A673 (cell line): ENCODE data around the gene AKR1D1. TPM values are rescaled to one million over a fixed set of nuclear protein-coding genes. Genes with fewer than 3 reads are reported as not detected.

Experiments used
- BruUV-seq: library from RNA; stranded (reverse); fragments of 400-500 nt; replicated peaks from 2 replicates; lab custom pipeline; 2021; lab: Mats Ljungman, UMichigan
- CTCF ChIA-PET: fragments of 300-600 bp; sonication (Branson Sonifier 250); formaldehyde crosslinking; loops from one replicate; lab custom pipeline; 2022; ENCODE audit warnings: antibody characterized with exemption; lab: Charles Lee
- POLR2A ChIA-PET: fragments of 300-600 bp; sonication (Branson Sonifier 250); formaldehyde crosslinking; loops from one replicate; lab custom pipeline; 2022; ENCODE audit warnings: antibody characterized with exemption; ENCODE audit not compliant: low non-redundant PET; lab: Charles Lee
- DNase-seq: peaks from one replicate; pipeline ENCODE4 v3.0.0-alpha.2; 2015; ENCODE audit warnings: low spot score
- H3K27ac ChIP-seq: fragments of 200-600 bp; sonication (generic); 2 replicates; pipeline ENCODE4 v1.5.1; 2016; ENCODE audit warnings: mixed run types, low read depth, mild to moderate bottlenecking, mixed read lengths, antibody characterized with exemption, low read length; ENCODE audit not compliant: poor library complexity, severe bottlenecking
- H3K27me3 ChIP-seq: fragments of 200-600 bp; sonication (generic); replicated peaks from 2 replicates; pipeline ENCODE4 v1.6.1; 2017; ENCODE audit warnings: mixed run types, low read depth, mild to moderate bottlenecking, mixed read lengths, antibody characterized with exemption, low read length; ENCODE audit not compliant: insufficient read depth, poor library complexity
- H3K36me3 ChIP-seq: fragments of 200-600 bp; sonication (generic); 2 replicates; pipeline ENCODE4 v1.6.1; 2016; ENCODE audit warnings: mixed run types, mild to moderate bottlenecking, mixed read lengths, antibody characterized with exemption, low read length; ENCODE audit not compliant: insufficient read depth, poor library complexity, severe bottlenecking
- H3K4me1 ChIP-seq: fragments of 200-600 bp; sonication (generic); 2 replicates; pipeline ENCODE4 v1.6.1; 2017; ENCODE audit warnings: mixed run types, mild to moderate bottlenecking, mixed read lengths, antibody characterized with exemption, low read length; ENCODE audit not compliant: insufficient read depth, poor library complexity, severe bottlenecking
- H3K4me3 ChIP-seq: fragments of 200-600 bp; sonication (generic); 2 replicates; pipeline ENCODE4 v1.5.1; 2016; ENCODE audit warnings: low read depth, mixed run types, mild to moderate bottlenecking, mixed read lengths, low read length; ENCODE audit not compliant: poor library complexity, severe bottlenecking
- H3K9me3 ChIP-seq: fragments of 200-600 bp; sonication (generic); 2 replicates; pipeline ENCODE4 v1.6.1; 2016; ENCODE audit warnings: mixed run types, low read depth, mild to moderate bottlenecking, mixed read lengths, antibody characterized with exemption, low read length; ENCODE audit not compliant: poor library complexity, severe bottlenecking
- EZH2 ChIP-seq: fragments of 200-600 bp; sonication (generic); IDR thresholded peaks from 2 replicates; pipeline ENCODE4 v1.6.1; 2017; ENCODE audit warnings: borderline replicate concordance, low read depth, mild to moderate bottlenecking, mixed read lengths, antibody characterized with exemption, low read length; ENCODE audit not compliant: poor library complexity, severe bottlenecking
- intact Hi-C: fragments of 100-400 bp; cut with micrococcal nuclease; formaldehyde crosslinking; loops from one replicate; pipeline ENCODE4 v1.10.0; 2022; ENCODE audit not compliant: unreplicated experiment
- total RNA-seq: library from RNA; stranded (reverse); gene quantifications from 2 replicates; pipeline ENCODE4 v1.2.3, GENCODE V29; 2021
- TF ChIP-seq, protein P1 (sequence below): fragments of 300-800, 200-600 bp; sonication (generic); conservative IDR thresholded peaks from 2 replicates; pipeline ENCODE4 v1.5.1; 2017; ENCODE audit warnings: low read depth, mild to moderate bottlenecking, antibody characterized with exemption, low read length, moderate library complexity, mixed read lengths

The AKR1D1 gene
- total RNA-seq, 1 experiment from 2014 or later: not detected

DNA sequence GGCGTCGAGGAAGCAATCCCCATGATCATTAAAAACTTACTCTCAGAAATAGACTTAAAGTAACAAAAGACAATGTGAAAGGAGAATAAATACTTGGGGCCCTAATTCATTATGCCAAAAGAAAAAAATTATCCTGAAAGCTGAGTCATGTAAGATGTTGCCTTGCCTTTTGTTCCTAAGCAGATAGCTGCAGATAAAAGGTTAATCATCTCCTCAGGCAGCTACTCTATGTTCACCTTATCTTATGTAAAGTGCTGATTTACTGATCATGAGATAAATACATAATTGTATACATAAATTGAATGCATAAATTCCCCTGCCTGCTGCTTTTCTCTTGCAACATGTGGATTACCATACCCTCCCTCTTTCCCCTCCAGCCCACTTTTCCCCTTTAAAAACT is 46.3 kb upstream of the AKR1D1 start:
- intact Hi-C loops: no loop called here
- Histone ChIP-seq H3K4me1 (no peaks in the 10 kb centered on the region), H3K4me3 (no peak overlapping the region), H3K36me3 (no peaks in the 10 kb centered on the region), H3K27me3 (no peaks in the 10 kb centered on the region), H3K9me3 (no peaks in the 10 kb centered on the region), H3K27ac (no peak overlapping the region)
- DNase-seq: no peak
- BruUV-seq: no TSS peak
- CTCF ChIA-PET: no interaction called here
- TF ChIP-seq, protein P1, sequence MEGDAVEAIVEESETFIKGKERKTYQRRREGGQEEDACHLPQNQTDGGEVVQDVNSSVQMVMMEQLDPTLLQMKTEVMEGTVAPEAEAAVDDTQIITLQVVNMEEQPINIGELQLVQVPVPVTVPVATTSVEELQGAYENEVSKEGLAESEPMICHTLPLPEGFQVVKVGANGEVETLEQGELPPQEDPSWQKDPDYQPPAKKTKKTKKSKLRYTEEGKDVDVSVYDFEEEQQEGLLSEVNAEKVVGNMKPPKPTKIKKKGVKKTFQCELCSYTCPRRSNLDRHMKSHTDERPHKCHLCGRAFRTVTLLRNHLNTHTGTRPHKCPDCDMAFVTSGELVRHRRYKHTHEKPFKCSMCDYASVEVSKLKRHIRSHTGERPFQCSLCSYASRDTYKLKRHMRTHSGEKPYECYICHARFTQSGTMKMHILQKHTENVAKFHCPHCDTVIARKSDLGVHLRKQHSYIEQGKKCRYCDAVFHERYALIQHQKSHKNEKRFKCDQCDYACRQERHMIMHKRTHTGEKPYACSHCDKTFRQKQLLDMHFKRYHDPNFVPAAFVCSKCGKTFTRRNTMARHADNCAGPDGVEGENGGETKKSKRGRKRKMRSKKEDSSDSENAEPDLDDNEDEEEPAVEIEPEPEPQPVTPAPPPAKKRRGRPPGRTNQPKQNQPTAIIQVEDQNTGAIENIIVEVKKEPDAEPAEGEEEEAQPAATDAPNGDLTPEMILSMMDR: no peak
- no peak for TF ChIP-seq EZH2
- POLR2A ChIA-PET: no interaction called here

DNA sequence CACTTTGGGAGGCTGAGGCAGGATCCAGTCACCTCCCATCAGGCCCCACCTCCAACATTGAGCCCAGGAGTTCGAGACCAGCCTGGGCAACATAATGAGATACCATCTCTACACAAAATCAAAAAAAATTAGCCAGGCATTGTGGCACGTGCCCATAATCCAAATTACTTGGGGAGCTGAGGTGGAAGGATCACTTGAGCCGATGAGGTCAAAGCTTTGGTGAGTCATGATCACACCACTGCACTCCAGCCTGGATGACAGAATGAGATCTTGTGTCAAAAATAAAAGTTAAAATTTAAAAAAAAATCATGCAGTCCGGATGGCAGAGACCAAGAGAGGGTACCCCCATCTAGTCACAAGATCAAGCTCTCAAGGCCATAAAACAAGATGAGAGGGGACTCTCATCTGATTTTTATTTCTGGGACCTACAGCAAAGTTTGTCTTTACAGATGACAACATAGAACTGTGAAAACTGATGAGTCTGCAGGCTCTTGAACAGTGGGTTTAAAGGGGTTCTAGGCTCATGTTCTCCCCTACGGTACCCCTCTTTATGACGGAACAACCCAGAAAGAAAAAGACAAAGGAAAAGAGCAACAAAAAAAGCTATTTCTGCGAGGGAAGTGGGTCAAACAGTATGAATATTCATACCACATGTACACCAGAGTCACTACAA is 45.4 kb upstream of the AKR1D1 start:
- Histone ChIP-seq H3K4me1 (no peaks in the 10 kb centered on the region), H3K27ac (no peak overlapping the region), H3K27me3 (no peaks in the 10 kb centered on the region), H3K36me3 (no peaks in the 10 kb centered on the region), H3K4me3 (no peak overlapping the region), H3K9me3 (peaks cover 2% of the 10 kb centered on the region)
- intact Hi-C loops: no loop called here
- no peak for DNase-seq
- CTCF ChIA-PET: no interaction called here
- no TSS peak for BruUV-seq
- TF ChIP-seq EZH2: no peak
- TF ChIP-seq, protein P1: no peak
- POLR2A ChIA-PET: no interaction called here

DNA sequence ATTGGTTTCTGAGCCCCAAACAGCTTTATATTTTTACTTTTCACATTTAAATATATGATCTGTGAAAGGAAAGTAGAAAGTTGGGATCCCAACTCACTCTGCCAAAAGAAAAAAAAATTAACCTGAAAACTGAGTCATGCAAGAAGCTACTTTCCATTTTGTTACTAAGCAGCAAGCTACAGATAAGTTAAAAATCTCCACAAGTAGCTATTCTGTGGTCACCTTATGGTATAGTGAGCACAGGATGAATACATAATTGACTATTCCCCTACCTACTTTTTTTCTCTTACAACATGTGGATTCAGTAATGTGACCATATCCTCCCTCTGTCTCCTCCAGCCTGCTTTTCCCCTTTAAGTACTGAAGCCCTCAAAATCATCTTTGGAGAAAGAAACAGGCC is 44.1 kb upstream of the AKR1D1 start:
- CTCF ChIA-PET: no interaction called here

More for the DNA sequence above, 44.1 kb upstream of the AKR1D1 start:
- Histone ChIP-seq H3K27me3 (no peaks in the 10 kb centered on the region), H3K36me3 (no peaks in the 10 kb centered on the region), H3K4me1 (no peaks in the 10 kb centered on the region), H3K4me3 (no peak overlapping the region), H3K27ac (no peak overlapping the region), H3K9me3 (peaks cover 13% of the 10 kb centered on the region)
- TF ChIP-seq EZH2: no peak
- TF ChIP-seq, protein P1: no peak
- BruUV-seq: no TSS peak
- POLR2A ChIA-PET: no interaction called here
- DNase-seq: no peak
- intact Hi-C loops: no loop called here
